Keratinocyte (primary cell): Measurements from ENCODE around the gene CHST13. TPM values are rescaled to one million over a fixed set of nuclear protein-coding genes. Genes with fewer than 3 reads are reported as not detected.

ENCODE experiments used
- DNase-seq: peaks from one replicate; pipeline ENCODE4 v3.0.0-alpha.2; 2011; ENCODE audit warnings: low read depth, missing footprints, low spot score
- FAIRE-seq: peaks from 2 replicates; lab custom pipeline; 2011; peaks lifted over from hg19 to GRCh38; lab: Jason Lieb, UNC
- H2AFZ ChIP-seq: 2 replicates; pipeline ENCODE4 v1.6.0; 2012; ENCODE audit warnings: low read length, control low read depth, inconsistent platforms; ENCODE audit not compliant: control insufficient read depth
- H3K27ac ChIP-seq: 2 replicates; pipeline ENCODE4 v1.5.1; 2011; ENCODE audit warnings: low read length; ENCODE audit not compliant: control insufficient read depth, insufficient read depth
- H3K27me3 ChIP-seq: 3 replicates; pipeline ENCODE4 v1.6.0; 2011; ENCODE audit warnings: low read length; ENCODE audit not compliant: control insufficient read depth, insufficient read depth; ENCODE audit errors: extremely low read depth
- H3K36me3 ChIP-seq, 2 experiments: 2 replicates in 1 of 2; 3 replicates in 1 of 2; pipeline ENCODE4 v1.5.1; 2011; ENCODE audit warnings: low read length in 2 of 2, mild to moderate bottlenecking in 1 of 2; ENCODE audit not compliant: control insufficient read depth in 2 of 2, insufficient read depth in 2 of 2; ENCODE audit errors: extremely low read depth in 1 of 2
- H3K4me1 ChIP-seq: 3 replicates; pipeline ENCODE4 v1.5.1; 2011; ENCODE audit warnings: low read length; ENCODE audit not compliant: control insufficient read depth, insufficient read depth; ENCODE audit errors: extremely low read depth
- H3K4me2 ChIP-seq: 3 replicates; pipeline ENCODE4 v1.6.0; 2011; ENCODE audit warnings: low read depth, low read length; ENCODE audit not compliant: control insufficient read depth, insufficient read depth; ENCODE audit errors: extremely low read depth
- H3K4me3 ChIP-seq, 3 experiments: fragments of 200-600 bp in 1 of 3; sonication (generic) in 1 of 3; 2 replicates in 2 of 3; 3 replicates in 1 of 3; pipeline ENCODE4 v1.5.1; 2011 to 2016; ENCODE audit warnings: low read length in 3 of 3, mild to moderate bottlenecking in 3 of 3, control low read depth in 2 of 3, inconsistent platforms in 1 of 3, low read depth in 1 of 3, mixed read lengths in 1 of 3, mixed run types in 1 of 3, moderate library complexity in 1 of 3; ENCODE audit not compliant: control insufficient read depth in 2 of 3, insufficient read depth in 2 of 3; ENCODE audit errors: extremely low read depth in 1 of 3
- H3K79me2 ChIP-seq: 2 replicates; pipeline ENCODE4 v1.6.0; 2012; ENCODE audit warnings: low read length; ENCODE audit not compliant: control insufficient read depth, insufficient read depth
- H3K9ac ChIP-seq: 3 replicates; pipeline ENCODE4 v1.6.0; 2011; ENCODE audit warnings: low read length; ENCODE audit not compliant: control insufficient read depth, insufficient read depth; ENCODE audit errors: extremely low read depth
- H3K9me1 ChIP-seq: 3 replicates; pipeline ENCODE4 v1.6.0; 2011; ENCODE audit warnings: low read length; ENCODE audit not compliant: control insufficient read depth, insufficient read depth; ENCODE audit errors: extremely low read depth
- H3K9me3 ChIP-seq: 2 replicates; pipeline ENCODE4 v1.5.1; 2012; ENCODE audit warnings: low read depth, low read length; ENCODE audit not compliant: control insufficient read depth
- H4K20me1 ChIP-seq: 3 replicates; pipeline ENCODE4 v1.6.0; 2011; ENCODE audit warnings: low read length; ENCODE audit not compliant: control insufficient read depth, insufficient read depth; ENCODE audit errors: extremely low read depth
- CTCF ChIP-seq, 3 experiments: IDR thresholded peaks in 1 of 3; conservative IDR thresholded peaks in 1 of 3; optimal IDR thresholded peaks in 1 of 3; 2 replicates in 2 of 3; 3 replicates in 1 of 3; pipeline versions ENCODE3 to v1.5.1; 2011; ENCODE audit warnings: low read length in 3 of 3, mild to moderate bottlenecking in 3 of 3, moderate library complexity in 2 of 3, control low read depth in 1 of 3, inconsistent platforms in 1 of 3; ENCODE audit not compliant: insufficient read depth in 2 of 3; ENCODE audit errors: extremely low read depth in 1 of 3
- EZH2 ChIP-seq: IDR thresholded peaks from one replicate; pipeline ENCODE4 v1.6.1; 2012; ENCODE audit warnings: inconsistent platforms, mild to moderate bottlenecking, low read length, moderate library complexity
- dilution Hi-C: fragments of 300-500 bp; cut with MboI; formaldehyde crosslinking; loops from one replicate; pipeline ENCODE4 v1.7.0; 2020; ENCODE audit warnings: low sequenced_read_pairs; ENCODE audit not compliant: extremely low pct_ligation_motif_present
- polyA plus RNA-seq, 5 experiments: library from polyadenylated mRNA; depleted of rRNA in 3 of 5; stranded (reverse) in 3 of 5; stranded (forward) in 1 of 5; unstranded in 1 of 5; fragments of >200 nt; gene quantifications; 1 replicate in 1 of 5; 2 replicates in 3 of 5; 3 replicates in 1 of 5; pipeline versions ENCODE4 v1.2.1 to v1.2.3, GENCODE V29; 2011 to 2012; ENCODE audit warnings: missing spikeins in 2 of 5, low read depth in 1 of 5, low replicate concordance in 1 of 5

Gene CHST13
- polyA plus RNA-seq, 1 donor (not counting 4 experiments of a cell fraction or from before 2014, with no cell fraction given): not detected

DNA sequence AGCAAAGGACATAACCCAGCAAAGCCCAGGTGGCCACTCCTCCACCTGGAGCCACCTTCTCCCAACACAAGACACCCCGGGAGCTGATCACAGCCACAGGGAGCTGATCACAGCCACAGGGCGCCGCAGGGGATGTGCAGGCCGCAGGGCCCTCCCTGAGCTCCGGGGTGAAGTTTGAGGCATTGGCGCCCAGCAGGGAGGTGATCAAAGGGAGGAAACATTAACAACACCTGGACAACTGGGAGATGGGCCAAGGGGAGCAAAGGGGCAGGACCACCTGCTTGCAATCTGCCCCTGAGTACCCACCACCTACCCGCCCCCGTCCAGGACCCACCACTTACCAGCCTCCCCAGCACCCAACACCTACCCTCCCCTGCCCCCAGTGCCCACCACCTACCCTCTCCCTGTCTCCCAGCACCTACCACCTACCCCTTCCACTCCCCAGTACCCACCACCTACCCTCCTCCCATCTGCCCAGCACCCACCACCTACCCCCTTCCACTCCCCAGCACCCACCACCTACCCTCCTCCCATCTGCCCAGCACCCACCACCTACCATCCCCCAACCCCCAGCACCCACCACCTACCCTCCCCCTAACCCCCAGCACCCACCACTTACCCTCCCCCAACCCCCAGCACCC lies 8.8 kb upstream of the CHST13 start:
- Histone ChIP-seq H3K9ac (no peak overlapping the region), H3K27ac (no peak overlapping the region), H3K79me2 (no peaks in the 10 kb centered on the region), H3K9me1 (no peaks in the 10 kb centered on the region), H3K9me3 (no peaks in the 10 kb centered on the region), H2AFZ (no peak overlapping the region), H4K20me1 (no peaks in the 10 kb centered on the region), H3K27me3 (peaks cover 6% of the 10 kb centered on the region), H3K36me3 (no peaks in the 10 kb centered on the region), H3K4me1 (peaks cover under 1% of the 10 kb centered on the region), H3K4me2 (no peak overlapping the region), H3K4me3 (no peak overlapping the region)
- no peak for FAIRE-seq
- TF ChIP-seq EZH2 (no peak), CTCF (optimal IDR thresholded peaks at IDR 0.05 in 1 of 3, IDR thresholded peaks at IDR 0.05 in 1 of 3, conservative IDR thresholded peaks at IDR 0.05 in 1 of 3; ENCODE audit: extremely low read depth in 1 of 3, insufficient read depth in 2 of 3, low read length in 3 of 3) (no peak)
- DNase-seq: no peak
- dilution Hi-C loops: no loop called here

DNA sequence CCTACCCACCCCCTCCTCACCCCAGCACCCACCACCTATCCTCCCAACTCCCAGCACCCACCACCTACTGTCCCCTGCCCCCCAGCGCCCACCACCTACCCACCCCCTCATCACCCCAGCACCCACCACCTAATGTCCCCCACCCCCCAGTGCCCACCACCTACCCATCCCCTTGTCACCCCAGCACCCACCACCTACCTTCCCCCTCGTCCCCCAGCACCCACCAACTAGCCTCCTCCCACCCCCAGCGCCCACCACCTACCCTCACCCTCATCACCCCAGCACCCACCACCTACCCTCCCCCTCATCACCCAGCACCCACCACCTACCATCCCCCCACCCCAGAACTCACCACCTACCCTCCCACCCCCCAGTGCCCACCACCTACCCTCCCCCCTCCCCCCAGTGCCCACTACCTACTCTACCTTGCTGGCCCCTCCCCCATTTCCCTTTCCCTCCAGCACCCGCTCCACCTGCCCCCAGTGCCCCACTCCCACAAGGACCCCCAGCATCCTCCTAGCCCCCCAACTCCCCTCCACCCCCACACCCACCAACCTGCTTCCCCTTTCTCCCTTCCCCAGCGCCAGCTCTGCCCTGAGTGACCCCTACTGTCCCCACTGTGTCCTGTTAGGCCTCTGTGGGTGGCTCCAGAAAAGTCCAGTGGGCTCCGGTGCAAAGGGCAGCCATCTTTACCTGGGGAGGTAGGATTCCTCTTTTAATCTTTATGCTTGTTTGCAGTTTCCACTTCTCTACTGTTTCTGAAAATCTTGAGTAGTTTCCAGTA lies 7.6 kb upstream of the CHST13 start:
- Histone ChIP-seq H2AFZ (no peak overlapping the region), H3K9ac (no peak overlapping the region), H3K79me2 (no peaks in the 10 kb centered on the region), H3K36me3 (no peaks in the 10 kb centered on the region), H3K27ac (no peak overlapping the region), H3K4me2 (no peak overlapping the region), H3K4me3 (no peak overlapping the region), H3K27me3 (peaks cover 6% of the 10 kb centered on the region), H3K9me1 (no peaks in the 10 kb centered on the region), H3K9me3 (no peaks in the 10 kb centered on the region), H4K20me1 (no peaks in the 10 kb centered on the region), H3K4me1 (no peaks in the 10 kb centered on the region)
- no peak for FAIRE-seq
- DNase-seq: no peak
- TF ChIP-seq CTCF (optimal IDR thresholded peaks at IDR 0.05 in 1 of 3, IDR thresholded peaks at IDR 0.05 in 1 of 3, conservative IDR thresholded peaks at IDR 0.05 in 1 of 3; ENCODE audit: extremely low read depth in 1 of 3, insufficient read depth in 2 of 3, low read length in 3 of 3) (no peak), EZH2 (no peak)
- dilution Hi-C loops: no loop called here
